Measurements from ENCODE around the gene KRTAP12-2.
"Not testable (repeated sequence)": the region's sequence is repeated elsewhere in the genome, so short reads cannot be mapped to it uniquely, and the experiment has no call there.

The KRTAP12-2 gene

GRCh38 chr21:44640761-44641160 lies 26.0 kb downstream of the KRTAP12-2 start:
- Histone ChIP-seq H3K36me3 (ENCODE audit: low read length) (no peaks in the 10 kb centered on the region), H3K9me3 (ENCODE audit: insufficient read depth, low read length) (peaks cover 11% of the 10 kb centered on the region; the same call in 1 of the 2 replicates), H3K27ac (ENCODE audit: low read depth, low read length) (no peak overlapping the region), H3K9ac (ENCODE audit: low read length) (no peak overlapping the region), H3K9me2 (replicated peaks; ENCODE audit: insufficient read depth, low read length) (no peaks in the 10 kb centered on the region), H3K4me2 (ENCODE audit: low read depth, low read length, poor library complexity, severe bottlenecking) (no peak overlapping the region), H2AFZ (ENCODE audit: low read depth, low read length, severe bottlenecking) (no peak overlapping the region), H3K4me3 (ENCODE audit: insufficient read depth, low read length, poor library complexity, severe bottlenecking) (no peak overlapping the region), H4K20me1 (ENCODE audit: low read depth, low read length) (no peaks in the 10 kb centered on the region), H3F3A (ENCODE audit: insufficient read depth) (no peaks in the 10 kb centered on the region), H3K79me2 (ENCODE audit: insufficient read depth, low read length) (no peaks in the 10 kb centered on the region), H3K27me3 (ENCODE audit: low read length) (no peaks in the 10 kb centered on the region)
- TF ChIP-seq EZH2phosphoT487 (conservative IDR thresholded peaks at IDR 0.05; ENCODE audit: low read length): no peak

GRCh38 chr21:44639331-44639655 lies 27.4 kb downstream of the KRTAP12-2 start:
- Histone ChIP-seq H3K9me3 (ENCODE audit: insufficient read depth, low read length) (peaks cover 4% of the 10 kb centered on the region; the same call in 1 of the 2 replicates), H3K4me3 (ENCODE audit: insufficient read depth, low read length, poor library complexity, severe bottlenecking) (no peak overlapping the region), H3K36me3 (ENCODE audit: low read length) (no peaks in the 10 kb centered on the region), H3K9ac (ENCODE audit: low read length) (no peak overlapping the region), H3K9me2 (replicated peaks; ENCODE audit: insufficient read depth, low read length) (no peaks in the 10 kb centered on the region), H2AFZ (ENCODE audit: low read depth, low read length, severe bottlenecking) (no peak overlapping the region), H3K4me2 (ENCODE audit: low read depth, low read length, poor library complexity, severe bottlenecking) (no peak overlapping the region), H4K20me1 (ENCODE audit: low read depth, low read length) (no peaks in the 10 kb centered on the region), H3K27ac (ENCODE audit: low read depth, low read length) (no peak overlapping the region), H3K27me3 (ENCODE audit: low read length) (no peaks in the 10 kb centered on the region), H3F3A (ENCODE audit: insufficient read depth) (no peaks in the 10 kb centered on the region), H3K79me2 (ENCODE audit: insufficient read depth, low read length) (no peaks in the 10 kb centered on the region)
- TF ChIP-seq CTCF (IDR thresholded peaks at IDR 0.05; ENCODE audit: insufficient read depth, low read length, poor library complexity, severe bottlenecking) (no peak), EZH2phosphoT487 (conservative IDR thresholded peaks at IDR 0.05; ENCODE audit: low read length) (no peak)

- not testable (repeated sequence) for H3K9ac ChIP-seq (ENCODE audit: low read length)
Measured at GRCh38 chr21:44638506-44639330, 28.0 kb downstream of the KRTAP12-2 start.

GRCh38 chr21:44637851-44638348 lies 28.8 kb downstream of the KRTAP12-2 start:
- not testable (repeated sequence) for H3F3A ChIP-seq (ENCODE audit: insufficient read depth); H3K4me2 ChIP-seq (ENCODE audit: low read depth, low read length, poor library complexity, severe bottlenecking); H3K9me3 ChIP-seq (ENCODE audit: insufficient read depth, low read length); H3K9ac ChIP-seq (ENCODE audit: low read length); H3K9me2 ChIP-seq (replicated peaks; ENCODE audit: insufficient read depth, low read length); H3K4me3 ChIP-seq (ENCODE audit: insufficient read depth, low read length, poor library complexity, severe bottlenecking); H3K27me3 ChIP-seq (ENCODE audit: low read length); H3K36me3 ChIP-seq (ENCODE audit: low read length); H3K79me2 ChIP-seq (ENCODE audit: insufficient read depth, low read length); H3K27ac ChIP-seq (ENCODE audit: low read depth, low read length); H2AFZ ChIP-seq (ENCODE audit: low read depth, low read length, severe bottlenecking); H4K20me1 ChIP-seq (ENCODE audit: low read depth, low read length)

More at GRCh38 chr21:44638506-44639330, 28.0 kb downstream of the KRTAP12-2 start:
- H4K20me1 ChIP-seq (ENCODE audit: low read depth, low read length); H3K79me2 ChIP-seq (ENCODE audit: insufficient read depth, low read length); H3K9me3 ChIP-seq (ENCODE audit: insufficient read depth, low read length); H3K4me3 ChIP-seq (ENCODE audit: insufficient read depth, low read length, poor library complexity, severe bottlenecking); H3K36me3 ChIP-seq (ENCODE audit: low read length); H3K27me3 ChIP-seq (ENCODE audit: low read length); H3K9me2 ChIP-seq (replicated peaks; ENCODE audit: insufficient read depth, low read length); H3F3A ChIP-seq (ENCODE audit: insufficient read depth); H3K4me2 ChIP-seq (ENCODE audit: low read depth, low read length, poor library complexity, severe bottlenecking); H2AFZ ChIP-seq (ENCODE audit: low read depth, low read length, severe bottlenecking); H3K27ac ChIP-seq (ENCODE audit: low read depth, low read length): not testable (repeated sequence)

All from SU-DHL-6 (cell line).